Muscle of leg (tissue), 11 donors: ENCODE measurements around the gene CLCNKB. TPM values are rescaled to one million over a fixed set of nuclear protein-coding genes. Genes with fewer than 3 reads are reported as not detected.

Source experiments
- DNase-seq: peaks from one replicate; pipeline ENCODE4 v3.0.0; 2013
- H3K27ac ChIP-seq: one replicate; pipeline ENCODE4 v1.5.1; 2013; ENCODE audit warnings: mild to moderate bottlenecking, low read length, control low read depth
- H3K27me3 ChIP-seq: one replicate; pipeline ENCODE4 v1.6.1; 2013; ENCODE audit warnings: low read length; ENCODE audit not compliant: control insufficient read depth, insufficient read depth
- H3K36me3 ChIP-seq: one replicate; pipeline ENCODE4 v1.6.1; 2013; ENCODE audit warnings: low read length; ENCODE audit not compliant: control insufficient read depth, insufficient read depth
- H3K4me1 ChIP-seq: one replicate; pipeline ENCODE4 v1.6.1; 2013; ENCODE audit warnings: low read length; ENCODE audit not compliant: control insufficient read depth, insufficient read depth
- H3K4me3 ChIP-seq: one replicate; pipeline ENCODE4 v1.5.1; 2013; ENCODE audit warnings: low read length, control low read depth
- H3K9me3 ChIP-seq: replicated peaks from 2 replicates; pipeline ENCODE4 v1.6.1; 2013; ENCODE audit warnings: low read depth, low read length; ENCODE audit not compliant: control insufficient read depth
- WGBS: methylation state at CpG from one replicate; pipeline ENCODE4 v1.1.5; 2013; ENCODE audit warnings: missing lambda C conversion rate; ENCODE audit not compliant: insufficient coverage; 5-methylcytosine and 5-hydroxymethylcytosine counted together
- polyA plus RNA-seq, 8 donors: library from polyadenylated mRNA; unstranded; fragments of 120-200 nt; gene quantifications; one replicate each; pipeline versions ENCODE4 v1.2.1 to v1.2.3, GENCODE V29; 2013; ENCODE audit warnings: inconsistent platforms in 1 of 8, low replicate concordance in 1 of 8; ENCODE audit not compliant: insufficient read length in 8 of 8, insufficient read depth in 1 of 8
- total RNA-seq: library from RNA; stranded (reverse); fragments of 120-200 nt; gene quantifications from one replicate; pipeline ENCODE4 v1.2.4, GENCODE V29; 2013

CLCNKB gene
- total and polyA plus RNA-seq, 9 donors, result 0.11 to 0.53 (median 0.17) TPM; not detected in 1

DNA sequence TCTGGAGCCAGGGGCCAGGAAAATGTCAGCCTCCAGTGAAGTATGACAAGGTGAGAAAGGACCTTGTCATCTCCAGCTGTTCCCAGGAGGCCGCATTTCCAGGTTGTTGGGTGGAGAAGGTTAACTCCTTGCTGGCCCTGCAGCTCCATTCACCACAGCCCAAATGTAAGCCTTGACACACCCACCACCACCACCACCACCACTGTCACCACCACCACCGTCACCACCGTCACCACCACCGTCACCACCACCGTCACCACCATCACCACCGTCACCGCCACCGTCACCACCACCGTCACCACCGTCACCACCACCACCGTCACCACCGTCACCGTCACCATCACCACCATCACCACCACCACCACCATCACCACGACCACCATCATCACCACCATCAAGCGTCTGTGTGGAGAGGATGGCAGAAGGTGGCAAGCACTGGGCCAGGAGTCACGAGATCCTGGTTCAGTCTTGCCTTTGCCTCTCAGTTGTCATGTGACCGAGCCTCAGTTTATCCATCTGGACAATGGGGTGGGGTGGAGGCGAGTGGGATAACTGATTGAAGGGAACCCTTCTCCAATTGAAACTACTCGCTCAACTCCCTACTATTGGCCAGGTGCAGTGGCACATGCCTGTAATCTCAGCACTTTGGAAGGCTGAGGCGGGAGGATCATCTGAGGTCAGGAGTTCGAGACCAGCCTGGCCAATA lies 51.0 kb downstream of the CLCNKB start:
- H3K27ac ChIP-seq, result no peak overlapping the region
- H3K27me3 ChIP-seq, result peaks cover 4% of the 10 kb centered on the region
- no peaks in the 10 kb centered on the region for H3K4me1 ChIP-seq
- 100% methylated on average over 6 of the region's 21 CpGs for WGBS
- H3K36me3 ChIP-seq, result no peaks in the 10 kb centered on the region
- H3K9me3 ChIP-seq, result no peaks in the 10 kb centered on the region
- no peak for DNase-seq
- no peak overlapping the region for H3K4me3 ChIP-seq

DNA sequence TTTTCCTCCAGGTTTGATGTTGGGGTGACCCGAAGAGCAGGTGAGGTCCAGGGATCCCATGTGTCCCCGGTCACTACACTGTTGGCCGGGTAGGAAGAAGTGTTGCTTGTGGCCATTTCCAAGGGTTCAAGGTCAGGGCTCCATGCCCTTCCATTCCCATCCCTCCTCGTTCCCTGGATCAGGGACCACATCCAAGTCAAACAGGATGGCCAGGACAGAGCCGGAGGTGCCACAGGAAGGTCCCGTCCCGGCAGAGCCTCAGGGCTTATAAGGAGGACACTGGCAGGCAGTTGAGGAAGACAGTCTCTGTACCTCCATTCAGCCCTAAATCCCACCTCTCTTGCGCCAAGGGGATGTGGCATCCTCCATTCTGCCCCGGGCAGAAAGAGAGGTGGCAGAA lies 51.9 kb downstream of the CLCNKB start:
- H3K4me1 ChIP-seq, result no peaks in the 10 kb centered on the region
- H3K36me3 ChIP-seq, result no peaks in the 10 kb centered on the region
- WGBS, result 85% methylated on average over 2 of the region's 9 CpGs
- H3K9me3 ChIP-seq, result no peaks in the 10 kb centered on the region
- H3K27ac ChIP-seq, result no peak overlapping the region
- H3K27me3 ChIP-seq, result peaks cover 4% of the 10 kb centered on the region
- no peak overlapping the region for H3K4me3 ChIP-seq
- no peak for DNase-seq

DNA sequence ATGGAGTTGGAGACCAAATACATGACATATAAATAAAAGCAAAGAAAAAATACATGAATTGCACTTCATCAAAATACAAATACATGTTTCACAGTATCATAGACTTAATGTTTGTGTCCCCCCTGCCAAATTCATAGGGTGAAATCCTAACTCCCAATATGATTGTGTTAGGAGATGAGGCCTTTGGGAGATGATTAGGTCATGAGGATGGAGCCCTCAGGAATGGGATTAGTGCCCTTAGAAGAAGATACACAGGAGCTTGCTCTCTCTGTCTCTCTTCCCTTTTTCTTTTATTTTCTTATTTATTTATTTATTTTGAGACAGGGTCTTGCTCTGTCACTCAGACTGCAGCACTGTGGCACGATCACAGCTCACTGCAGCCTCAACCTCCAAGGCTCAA lies 55.8 kb downstream of the CLCNKB start:
- WGBS, result 100% methylated on average over 1 of the region's 1 CpG
- H3K27me3 ChIP-seq, result peaks cover 2% of the 10 kb centered on the region
- H3K27ac ChIP-seq, result no peak overlapping the region
- no peaks in the 10 kb centered on the region for H3K36me3 ChIP-seq
- no peaks in the 10 kb centered on the region for H3K9me3 ChIP-seq
- H3K4me3 ChIP-seq, result no peak overlapping the region
- DNase-seq, result no peak
- H3K4me1 ChIP-seq, result no peaks in the 10 kb centered on the region

DNA sequence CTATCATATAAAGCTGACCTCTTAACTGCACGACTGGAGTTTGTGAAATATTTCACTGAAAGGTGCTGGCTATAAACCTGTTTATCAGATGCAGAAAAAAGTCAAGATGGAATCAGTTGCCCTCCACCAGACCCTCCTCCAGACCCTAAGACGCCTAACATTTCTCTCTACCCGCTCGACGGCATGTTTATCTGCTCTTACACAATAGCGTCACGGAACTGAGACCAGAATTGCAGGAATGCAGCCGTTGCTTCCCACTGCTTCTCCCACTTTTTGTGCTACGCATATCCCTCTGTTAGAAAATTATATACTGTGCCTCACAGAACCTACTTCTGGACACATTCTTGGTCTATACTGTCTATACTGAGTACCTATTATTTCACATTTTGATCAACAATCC lies 58.0 kb downstream of the CLCNKB start:
- Histone ChIP-seq H3K27ac (no peak overlapping the region), H3K4me3 (no peak overlapping the region), H3K4me1 (no peaks in the 10 kb centered on the region), H3K9me3 (no peaks in the 10 kb centered on the region), H3K27me3 (no peaks in the 10 kb centered on the region), H3K36me3 (no peaks in the 10 kb centered on the region)
- 41% methylated on average over 8 of the region's 9 CpGs for WGBS
- DNase-seq, result no peak

Other genes starting within 250 kb of the CLCNKB start
- gene UQCRHL, start 236.1 kb upstream of the CLCNKB start, total RNA-seq, result 8.6 TPM
- gene UQCRHL, start 236.1 kb upstream of the CLCNKB start, polyA plus RNA-seq, result 1 to 10 TPM in 4 of 8 donors, under 1 TPM in 4; 0.52 to 2.2 (median 1.1) TPM
- 22.8 TPM for gene SPEN, start 196.1 kb upstream of the CLCNKB start, total RNA-seq
- gene SPEN, start 196.1 kb upstream of the CLCNKB start, polyA plus RNA-seq, result 10 to 100 TPM; 30.6 to 44.3 (median 35.5) TPM
- 27.4 TPM for gene ZBTB17, start 67.7 kb upstream of the CLCNKB start, total RNA-seq
- gene ZBTB17, start 67.7 kb upstream of the CLCNKB start, polyA plus RNA-seq, result 10 to 100 TPM; 23.8 to 29.1 (median 25.8) TPM
- gene SRARP, start 39.5 kb upstream of the CLCNKB start, total RNA-seq, result not detected
- under 1 TPM in 2 of 8 donors, not detected in 6; 0.08 to 0.10 TPM for gene SRARP, start 39.5 kb upstream of the CLCNKB start, polyA plus RNA-seq
- gene HSPB7, start 25.7 kb upstream of the CLCNKB start, total RNA-seq, result 39.5 TPM
- 100 to 1,000 TPM in 6 of 8 donors, 10 to 100 TPM in 2; 88.2 to 165 (median 142) TPM for gene HSPB7, start 25.7 kb upstream of the CLCNKB start, polyA plus RNA-seq
- 0.27 TPM for gene CLCNKA, start 21.7 kb upstream of the CLCNKB start, total RNA-seq
- 1 to 10 TPM in 2 of 8 donors, under 1 TPM in 6; 0.33 to 1.2 (median 0.73) TPM for gene CLCNKA, start 21.7 kb upstream of the CLCNKB start, polyA plus RNA-seq
- 0.09 TPM for gene FAM131C, start 29.9 kb downstream of the CLCNKB start, total RNA-seq
- gene FAM131C, start 29.9 kb downstream of the CLCNKB start, polyA plus RNA-seq, result under 1 TPM in 6 of 8 donors, not detected in 2; 0.09 to 0.53 (median 0.15) TPM
- gene EPHA2, start 112.3 kb downstream of the CLCNKB start, total RNA-seq, result 3.3 TPM
- gene EPHA2, start 112.3 kb downstream of the CLCNKB start, polyA plus RNA-seq, result 1 to 10 TPM; 4.8 to 9.8 (median 7.0) TPM
- gene ARHGEF19, start 168.9 kb downstream of the CLCNKB start, total RNA-seq, result 1.3 TPM
- gene ARHGEF19, start 168.9 kb downstream of the CLCNKB start, polyA plus RNA-seq, result 1 to 10 TPM; 2.4 to 9.2 (median 3.1) TPM
- gene CPLANE2, start 193.4 kb downstream of the CLCNKB start, total RNA-seq, result 2.7 TPM
- gene CPLANE2, start 193.4 kb downstream of the CLCNKB start, polyA plus RNA-seq, result 1 to 10 TPM; 1.7 to 3.4 (median 2.8) TPM